GM12878 (cell line): ENCODE results near the gene LYZL1. TPM values are rescaled to one million over a fixed set of nuclear protein-coding genes. Genes with fewer than 3 reads are reported as not detected.
"Not testable (repeated sequence)": the region's sequence is repeated elsewhere in the genome, so short reads cannot be mapped to it uniquely, and the experiment has no call there.

Source experiments
- ATAC-seq: fragments of 200-7000 bp; cut with Tn5 transposase; 3 replicates; pipeline ENCODE4 v1.9.1; 2020; ENCODE audit warnings: mild to moderate bottlenecking, moderate library complexity
- BruUV-seq: library from RNA; stranded (reverse); fragments of 400-500 nt; replicated peaks from 2 replicates; lab custom pipeline; 2021; lab: Mats Ljungman, UMichigan
- CTCF ChIA-PET: fragments of 300-600 bp; sonication (Branson Sonifier 250); formaldehyde crosslinking; extraction: SDS; loops from one replicate; lab custom pipeline; 2021; ENCODE audit warnings: inconsistent platforms; lab: Yijun Ruan, JAX
- POLR2A ChIA-PET: fragments of 350-600 bp; formaldehyde crosslinking; extraction: SDS; loops from one replicate; lab custom pipeline; 2021; ENCODE audit warnings: inconsistent platforms; lab: Charles Lee
- RAD21 ChIA-PET: fragments of 300-600 bp; sonication (Branson Sonifier 250); formaldehyde crosslinking; loops from one replicate; lab custom pipeline; 2023; ENCODE audit warnings: antibody characterized with exemption; ENCODE audit not compliant: unreplicated experiment; lab: Charles Lee
- SMC1A ChIA-PET: fragments of 300-600 bp; sonication (Branson Sonifier 250); formaldehyde crosslinking; loops from one replicate; lab custom pipeline; 2023; ENCODE audit not compliant: unreplicated experiment, uncharacterized antibody; lab: Charles Lee
- DNase-seq: peaks from one replicate; pipeline ENCODE4 v3.0.0-alpha.2; 2011; ENCODE audit warnings: low read depth, low spot score
- FAIRE-seq: peaks from 3 replicates; lab custom pipeline; 2011; peaks lifted over from hg19 to GRCh38; lab: Jason Lieb, UNC
- H2AFZ ChIP-seq: 2 replicates; pipeline ENCODE4 v1.6.0; 2011; ENCODE audit warnings: low read depth, low read length, control low read depth; ENCODE audit not compliant: control insufficient read depth
- H3K27ac ChIP-seq: 2 replicates; pipeline ENCODE4 v1.5.1; 2011; ENCODE audit warnings: control low read depth; ENCODE audit not compliant: control insufficient read depth, insufficient read depth
- H3K27me3 ChIP-seq, 2 experiments: replicated peaks in 1 of 2; 2 replicates each; pipeline versions ENCODE4 v1.6.0 to v1.6.1; 2011; ENCODE audit warnings: low read length in 1 of 2; ENCODE audit not compliant: control insufficient read depth in 2 of 2, insufficient read depth in 2 of 2
- H3K36me3 ChIP-seq, 2 experiments: 2 replicates each; pipeline ENCODE4 v1.5.1; 2011; ENCODE audit warnings: low read length in 1 of 2; ENCODE audit not compliant: control insufficient read depth in 2 of 2, insufficient read depth in 2 of 2
- H3K4me1 ChIP-seq: 2 replicates; pipeline ENCODE4 v1.6.1; 2011; ENCODE audit warnings: mild to moderate bottlenecking, low read length, moderate library complexity, mixed read lengths; ENCODE audit not compliant: control insufficient read depth, insufficient read depth
- H3K4me2 ChIP-seq: 2 replicates; pipeline ENCODE4 v1.6.0; 2011; ENCODE audit warnings: control low read depth; ENCODE audit not compliant: control insufficient read depth, insufficient read depth
- H3K4me3 ChIP-seq: fragments of 200-600 bp; sonication (generic); 2 replicates; pipeline ENCODE4 v1.5.1; 2016
- H3K79me2 ChIP-seq: 2 replicates; pipeline ENCODE4 v1.6.0; 2011; ENCODE audit warnings: low read length; ENCODE audit not compliant: control insufficient read depth, insufficient read depth
- H3K9ac ChIP-seq: 2 replicates; pipeline ENCODE4 v1.8.0; 2011; ENCODE audit warnings: low read length, control low read depth, mixed read lengths; ENCODE audit not compliant: control insufficient read depth, insufficient read depth
- H3K9me3 ChIP-seq: replicated peaks from 3 replicates; pipeline ENCODE4 v1.5.1; 2011; ENCODE audit warnings: mild to moderate bottlenecking, low read length; ENCODE audit not compliant: control insufficient read depth, insufficient read depth
- H4K20me1 ChIP-seq: 2 replicates; pipeline ENCODE4 v1.6.0; 2011; ENCODE audit not compliant: control insufficient read depth, insufficient read depth
- CHD4 ChIP-seq: fragments of 200-600 bp; sonication (generic); IDR thresholded peaks from 2 replicates; pipeline ENCODE4 v1.6.1; 2016; ENCODE audit warnings: mild to moderate bottlenecking
- CUX1 ChIP-seq: IDR thresholded peaks from 2 replicates; pipeline ENCODE4 v1.6.1; 2012; ENCODE audit warnings: improper control_type of control experiment, low read depth, low read length; ENCODE audit not compliant: insufficient replicate concordance
- SMARCA5 ChIP-seq: fragments of 450-650 bp; IDR thresholded peaks from 2 replicates; pipeline ENCODE4 v1.6.1; 2017; ENCODE audit warnings: mild to moderate bottlenecking
- WGBS: methylation state at CpG from one replicate; pipeline ENCODE4 v1.1.6; 2016; ENCODE audit warnings: low lambda C conversion rate; ENCODE audit not compliant: insufficient replicate concordance, insufficient coverage; ENCODE audit errors: missing lambda C conversion rate; 5-methylcytosine and 5-hydroxymethylcytosine counted together
- in situ Hi-C: fragments of 300-500 bp; cut with MboI; formaldehyde crosslinking; loops from 9 replicates; pipeline ENCODE4 v1.14.3; 2018; ENCODE audit warnings: mixed read lengths
- intact Hi-C: fragments of 100-400 bp; cut with micrococcal nuclease; formaldehyde crosslinking; loops from one replicate; pipeline ENCODE4 v1.14.2; 2022; ENCODE audit not compliant: unreplicated experiment
- polyA plus RNA-seq, 11 experiments: library from polyadenylated mRNA; depleted of rRNA in 4 of 11; unstranded in 6 of 11; stranded (reverse) in 5 of 11; fragments of >200 nt; fragmentation: Nextera tagmentation in 4 of 11; fragmentation: Illumina TruSeq in 1 of 11; extraction: Ambion mirVana in 4 of 11; extraction: Trizol in 1 of 11; gene quantifications; 1 replicate in 1 of 11; 2 replicates in 10 of 11; pipeline versions ENCODE4 v1.2.1 to v1.2.3, GENCODE V29; 2011 to 2016; ENCODE audit warnings: inconsistent platforms in 2 of 11, missing spikeins in 2 of 11, low read depth in 1 of 11
- total RNA-seq, 4 experiments: library from RNA; depleted of rRNA in 3 of 4; stranded (reverse); fragments of >200 nt in 3 of 4; fragmentation: Illumina TruSeq in 1 of 4; extraction: Trizol in 1 of 4; gene quantifications; 2 replicates each; pipeline versions ENCODE4 v1.2.1 to v1.2.3, GENCODE V29; 2013 to 2021

LYZL1 gene
- total and polyA plus RNA-seq, 10 of the 15 experiments (the other 5 are each of a cell fraction or from before 2014, with no cell fraction given), result not detected

- TF ChIP-seq CUX1 (no peak), SMARCA5 (no peak), CHD4 (no peak)
These were observed 30.4 kb downstream of the LYZL1 start (continued) for GRCh38 chr10:29319205-29319781.

- H3K27ac ChIP-seq, POLR2A ChIA-PET, RAD21 ChIA-PET, FAIRE-seq, H3K4me3 ChIP-seq, H3K27me3 ChIP-seq, DNase-seq, CTCF ChIA-PET, intact Hi-C loops, ATAC-seq, H4K20me1 ChIP-seq, H3K9me3 ChIP-seq, BruUV-seq, H3K4me1 ChIP-seq, in situ Hi-C loops, SMC1A ChIA-PET, H2AFZ ChIP-seq, H3K4me2 ChIP-seq, H3K36me3 ChIP-seq, H3K79me2 ChIP-seq, H3K9ac ChIP-seq: not testable (repeated sequence)
- 3% methylated on average over 5 of the region's 5 CpGs for WGBS
These were observed 31.8 kb downstream of the LYZL1 start for GRCh38 chr10:29320680-29321121.
